WTC11 (cell line): Measurements from ENCODE around the gene BCL11A.

Experiments used
- ATF1 ChIP-seq: sonication (generic); formaldehyde crosslinking; IDR thresholded peaks from 2 replicates; pipeline ENCODE4 v1.8.1; 2023; ENCODE audit warnings: mild to moderate bottlenecking, moderate library complexity, missing genetic modification reagents
- NR1H2 ChIP-seq: sonication (generic); formaldehyde crosslinking; IDR thresholded peaks from 2 replicates; pipeline ENCODE4 v1.9.0; 2021; ENCODE audit warnings: mild to moderate bottlenecking, moderate library complexity, missing genetic modification reagents
- SMAD4 ChIP-seq: sonication (generic); formaldehyde crosslinking; IDR thresholded peaks from 2 replicates; pipeline ENCODE4 v1.8.0; 2022; ENCODE audit warnings: mild to moderate bottlenecking, missing genetic modification reagents
- TCF7 ChIP-seq: sonication (generic); formaldehyde crosslinking; IDR thresholded peaks from 2 replicates; pipeline ENCODE4 v1.8.0; 2022; ENCODE audit warnings: mild to moderate bottlenecking, low read depth, missing genetic modification reagents, moderate library complexity
- TEAD1 ChIP-seq: sonication (generic); formaldehyde crosslinking; IDR thresholded peaks from 2 replicates; pipeline ENCODE4 v1.8.0; 2022; ENCODE audit warnings: mild to moderate bottlenecking, missing genetic modification reagents
- ZNF121 ChIP-seq: sonication (generic); formaldehyde crosslinking; IDR thresholded peaks from 2 replicates; pipeline ENCODE4 v1.8.0; 2023; ENCODE audit warnings: missing genetic modification reagents
- ZNF138 ChIP-seq: sonication (generic); formaldehyde crosslinking; conservative IDR thresholded peaks from 2 replicates; pipeline ENCODE4 v1.8.1; 2022; ENCODE audit warnings: mild to moderate bottlenecking, moderate library complexity, missing genetic modification reagents
- TF ChIP-seq, protein P1 (sequence below): sonication (generic); formaldehyde crosslinking; IDR thresholded peaks from 2 replicates; pipeline ENCODE4 v1.8.1; 2023; ENCODE audit warnings: mild to moderate bottlenecking, missing genetic modification reagents
- TF ChIP-seq, protein P2 (sequence below): sonication (generic); formaldehyde crosslinking; conservative IDR thresholded peaks from 2 replicates; pipeline ENCODE4 v1.8.1; 2023; ENCODE audit warnings: mild to moderate bottlenecking, low read depth, missing genetic modification reagents, moderate library complexity
- TF ChIP-seq, protein P3 (sequence below): fragments of 200-600 bp; IDR thresholded peaks from 2 replicates; pipeline ENCODE4 v1.8.0; 2022; ENCODE audit warnings: antibody characterized with exemption
- TF ChIP-seq, protein P4 (sequence below): sonication (generic); formaldehyde crosslinking; IDR thresholded peaks from 2 replicates; pipeline ENCODE4 v1.8.0; 2023; ENCODE audit warnings: missing genetic modification reagents, mild to moderate bottlenecking, borderline replicate concordance

DNA sequence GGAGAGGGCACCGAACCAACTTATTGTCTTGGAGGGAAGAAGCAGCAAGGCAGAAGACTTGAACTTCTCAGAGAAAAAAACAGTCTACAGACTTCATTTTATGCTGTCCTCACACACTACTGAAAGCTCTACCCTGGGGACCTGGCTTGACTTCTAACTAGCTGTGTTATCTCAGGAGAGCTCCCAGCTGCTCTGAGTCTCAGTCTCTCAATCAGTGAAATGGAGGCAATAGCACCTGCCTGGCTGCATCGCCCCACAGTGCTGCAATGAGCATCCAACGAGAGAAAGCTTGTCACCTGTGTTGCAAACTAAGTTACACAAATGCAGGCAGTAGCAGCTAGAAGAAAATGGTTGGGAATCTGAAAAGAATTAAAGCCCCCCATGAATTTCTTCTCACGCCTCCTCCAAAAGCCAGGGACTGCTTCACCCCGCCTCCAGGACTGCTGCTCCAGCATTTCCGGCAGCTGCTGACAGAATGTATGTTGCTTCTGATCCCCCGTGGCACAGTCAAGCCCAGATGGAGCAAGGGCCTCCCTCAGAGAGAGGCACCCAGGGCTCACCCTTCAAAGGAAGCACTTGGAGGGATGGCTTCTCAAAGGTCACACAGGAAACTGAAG lies 116.3 kb downstream of the BCL11A start:
- TF ChIP-seq ZNF121 (CRISPR knock-in tag) (no peak), TEAD1 (CRISPR knock-in tag) (no peak), TCF7 (CRISPR knock-in tag) (no peak), SMAD4 (CRISPR knock-in tag) (no peak), ATF1 (CRISPR knock-in tag) (no peak), NR1H2 (no peak), ZNF138 (CRISPR knock-in tag) (no peak)
- TF ChIP-seq, protein P1, sequence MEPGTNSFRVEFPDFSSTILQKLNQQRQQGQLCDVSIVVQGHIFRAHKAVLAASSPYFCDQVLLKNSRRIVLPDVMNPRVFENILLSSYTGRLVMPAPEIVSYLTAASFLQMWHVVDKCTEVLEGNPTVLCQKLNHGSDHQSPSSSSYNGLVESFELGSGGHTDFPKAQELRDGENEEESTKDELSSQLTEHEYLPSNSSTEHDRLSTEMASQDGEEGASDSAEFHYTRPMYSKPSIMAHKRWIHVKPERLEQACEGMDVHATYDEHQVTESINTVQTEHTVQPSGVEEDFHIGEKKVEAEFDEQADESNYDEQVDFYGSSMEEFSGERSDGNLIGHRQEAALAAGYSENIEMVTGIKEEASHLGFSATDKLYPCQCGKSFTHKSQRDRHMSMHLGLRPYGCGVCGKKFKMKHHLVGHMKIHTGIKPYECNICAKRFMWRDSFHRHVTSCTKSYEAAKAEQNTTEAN (CRISPR knock-in tag), result no peak
- TF ChIP-seq, protein P2, sequence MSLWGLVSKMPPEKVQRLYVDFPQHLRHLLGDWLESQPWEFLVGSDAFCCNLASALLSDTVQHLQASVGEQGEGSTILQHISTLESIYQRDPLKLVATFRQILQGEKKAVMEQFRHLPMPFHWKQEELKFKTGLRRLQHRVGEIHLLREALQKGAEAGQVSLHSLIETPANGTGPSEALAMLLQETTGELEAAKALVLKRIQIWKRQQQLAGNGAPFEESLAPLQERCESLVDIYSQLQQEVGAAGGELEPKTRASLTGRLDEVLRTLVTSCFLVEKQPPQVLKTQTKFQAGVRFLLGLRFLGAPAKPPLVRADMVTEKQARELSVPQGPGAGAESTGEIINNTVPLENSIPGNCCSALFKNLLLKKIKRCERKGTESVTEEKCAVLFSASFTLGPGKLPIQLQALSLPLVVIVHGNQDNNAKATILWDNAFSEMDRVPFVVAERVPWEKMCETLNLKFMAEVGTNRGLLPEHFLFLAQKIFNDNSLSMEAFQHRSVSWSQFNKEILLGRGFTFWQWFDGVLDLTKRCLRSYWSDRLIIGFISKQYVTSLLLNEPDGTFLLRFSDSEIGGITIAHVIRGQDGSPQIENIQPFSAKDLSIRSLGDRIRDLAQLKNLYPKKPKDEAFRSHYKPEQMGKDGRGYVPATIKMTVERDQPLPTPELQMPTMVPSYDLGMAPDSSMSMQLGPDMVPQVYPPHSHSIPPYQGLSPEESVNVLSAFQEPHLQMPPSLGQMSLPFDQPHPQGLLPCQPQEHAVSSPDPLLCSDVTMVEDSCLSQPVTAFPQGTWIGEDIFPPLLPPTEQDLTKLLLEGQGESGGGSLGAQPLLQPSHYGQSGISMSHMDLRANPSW (CRISPR knock-in tag), result no peak
- TF ChIP-seq, protein P3, sequence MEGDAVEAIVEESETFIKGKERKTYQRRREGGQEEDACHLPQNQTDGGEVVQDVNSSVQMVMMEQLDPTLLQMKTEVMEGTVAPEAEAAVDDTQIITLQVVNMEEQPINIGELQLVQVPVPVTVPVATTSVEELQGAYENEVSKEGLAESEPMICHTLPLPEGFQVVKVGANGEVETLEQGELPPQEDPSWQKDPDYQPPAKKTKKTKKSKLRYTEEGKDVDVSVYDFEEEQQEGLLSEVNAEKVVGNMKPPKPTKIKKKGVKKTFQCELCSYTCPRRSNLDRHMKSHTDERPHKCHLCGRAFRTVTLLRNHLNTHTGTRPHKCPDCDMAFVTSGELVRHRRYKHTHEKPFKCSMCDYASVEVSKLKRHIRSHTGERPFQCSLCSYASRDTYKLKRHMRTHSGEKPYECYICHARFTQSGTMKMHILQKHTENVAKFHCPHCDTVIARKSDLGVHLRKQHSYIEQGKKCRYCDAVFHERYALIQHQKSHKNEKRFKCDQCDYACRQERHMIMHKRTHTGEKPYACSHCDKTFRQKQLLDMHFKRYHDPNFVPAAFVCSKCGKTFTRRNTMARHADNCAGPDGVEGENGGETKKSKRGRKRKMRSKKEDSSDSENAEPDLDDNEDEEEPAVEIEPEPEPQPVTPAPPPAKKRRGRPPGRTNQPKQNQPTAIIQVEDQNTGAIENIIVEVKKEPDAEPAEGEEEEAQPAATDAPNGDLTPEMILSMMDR, result no peak
- TF ChIP-seq, protein P4, sequence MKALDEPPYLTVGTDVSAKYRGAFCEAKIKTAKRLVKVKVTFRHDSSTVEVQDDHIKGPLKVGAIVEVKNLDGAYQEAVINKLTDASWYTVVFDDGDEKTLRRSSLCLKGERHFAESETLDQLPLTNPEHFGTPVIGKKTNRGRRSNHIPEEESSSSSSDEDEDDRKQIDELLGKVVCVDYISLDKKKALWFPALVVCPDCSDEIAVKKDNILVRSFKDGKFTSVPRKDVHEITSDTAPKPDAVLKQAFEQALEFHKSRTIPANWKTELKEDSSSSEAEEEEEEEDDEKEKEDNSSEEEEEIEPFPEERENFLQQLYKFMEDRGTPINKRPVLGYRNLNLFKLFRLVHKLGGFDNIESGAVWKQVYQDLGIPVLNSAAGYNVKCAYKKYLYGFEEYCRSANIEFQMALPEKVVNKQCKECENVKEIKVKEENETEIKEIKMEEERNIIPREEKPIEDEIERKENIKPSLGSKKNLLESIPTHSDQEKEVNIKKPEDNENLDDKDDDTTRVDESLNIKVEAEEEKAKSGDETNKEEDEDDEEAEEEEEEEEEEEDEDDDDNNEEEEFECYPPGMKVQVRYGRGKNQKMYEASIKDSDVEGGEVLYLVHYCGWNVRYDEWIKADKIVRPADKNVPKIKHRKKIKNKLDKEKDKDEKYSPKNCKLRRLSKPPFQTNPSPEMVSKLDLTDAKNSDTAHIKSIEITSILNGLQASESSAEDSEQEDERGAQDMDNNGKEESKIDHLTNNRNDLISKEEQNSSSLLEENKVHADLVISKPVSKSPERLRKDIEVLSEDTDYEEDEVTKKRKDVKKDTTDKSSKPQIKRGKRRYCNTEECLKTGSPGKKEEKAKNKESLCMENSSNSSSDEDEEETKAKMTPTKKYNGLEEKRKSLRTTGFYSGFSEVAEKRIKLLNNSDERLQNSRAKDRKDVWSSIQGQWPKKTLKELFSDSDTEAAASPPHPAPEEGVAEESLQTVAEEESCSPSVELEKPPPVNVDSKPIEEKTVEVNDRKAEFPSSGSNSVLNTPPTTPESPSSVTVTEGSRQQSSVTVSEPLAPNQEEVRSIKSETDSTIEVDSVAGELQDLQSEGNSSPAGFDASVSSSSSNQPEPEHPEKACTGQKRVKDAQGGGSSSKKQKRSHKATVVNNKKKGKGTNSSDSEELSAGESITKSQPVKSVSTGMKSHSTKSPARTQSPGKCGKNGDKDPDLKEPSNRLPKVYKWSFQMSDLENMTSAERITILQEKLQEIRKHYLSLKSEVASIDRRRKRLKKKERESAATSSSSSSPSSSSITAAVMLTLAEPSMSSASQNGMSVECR (CRISPR knock-in tag), result no peak
